B cell (primary cell): ENCODE data around the gene NTM.

ENCODE experiments used
- CTCF ChIP-seq: fragments of 200-600 bp; IDR thresholded peaks from one replicate; pipeline ENCODE4 v1.8.0; 2022; ENCODE audit warnings: antibody characterized with exemption, mild to moderate bottlenecking
- EZH2 ChIP-seq: IDR thresholded peaks from 2 replicates; pipeline ENCODE4 v1.6.1; 2012; ENCODE audit warnings: borderline replicate concordance, low read depth, mild to moderate bottlenecking, moderate library complexity, low read length; ENCODE audit not compliant: insufficient read depth, poor library complexity, severe bottlenecking

- TF ChIP-seq CTCF = no peak
- TF ChIP-seq EZH2 = no peak
Observed at GRCh38 chr11:132335311-132335710, 964.9 kb downstream of the NTM start.
